ENCODE data around the gene OAF. TPM values are rescaled to one million over a fixed set of nuclear protein-coding genes. Genes with fewer than 3 reads are reported as not detected.

Gene OAF
- total RNA-seq, 4 donors from 2014 or later: 25.6 to 39.4 (median 32.5) TPM

DNA sequence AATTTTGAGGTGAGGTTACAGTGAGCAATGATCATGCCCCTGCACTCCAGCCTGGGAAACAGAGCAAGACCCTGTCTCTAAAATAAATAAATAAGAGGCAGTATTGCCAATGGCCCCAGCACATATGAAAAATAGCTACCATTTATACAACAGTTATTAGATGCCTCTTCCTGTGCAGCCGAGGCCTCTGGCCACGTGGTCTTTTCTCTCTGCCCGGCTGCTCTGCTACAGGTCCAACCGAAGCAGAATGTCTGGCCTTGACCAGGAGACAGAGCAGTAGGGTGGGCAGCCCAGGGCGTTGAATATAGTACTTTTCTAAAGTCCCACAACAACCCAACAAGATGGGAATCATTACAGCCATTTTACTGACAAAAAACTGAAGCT, 12.4 kb upstream of the OAF start:
- TF ChIP-seq CTCF (IDR thresholded peaks at IDR 0.05; ENCODE audit: low read depth): no peak

GRCh38 chr11:120198787-120199469, 11.9 kb upstream of the OAF start:
- TF ChIP-seq CTCF (IDR thresholded peaks at IDR 0.05; ENCODE audit: low read depth): no peak

GRCh38 chr11:120199613-120200012, 11.2 kb upstream of the OAF start:
- TF ChIP-seq CTCF (IDR thresholded peaks at IDR 0.05; ENCODE audit: low read depth): no peak

- no peak for TF ChIP-seq CTCF (IDR thresholded peaks at IDR 0.05; ENCODE audit: low read depth)
Observed at GRCh38 chr11:120200677-120201076, 10.2 kb upstream of the OAF start.

- no peak for TF ChIP-seq CTCF (IDR thresholded peaks at IDR 0.05; ENCODE audit: low read depth)
Observed at GRCh38 chr11:120201653-120202052, 9.2 kb upstream of the OAF start.

DNA sequence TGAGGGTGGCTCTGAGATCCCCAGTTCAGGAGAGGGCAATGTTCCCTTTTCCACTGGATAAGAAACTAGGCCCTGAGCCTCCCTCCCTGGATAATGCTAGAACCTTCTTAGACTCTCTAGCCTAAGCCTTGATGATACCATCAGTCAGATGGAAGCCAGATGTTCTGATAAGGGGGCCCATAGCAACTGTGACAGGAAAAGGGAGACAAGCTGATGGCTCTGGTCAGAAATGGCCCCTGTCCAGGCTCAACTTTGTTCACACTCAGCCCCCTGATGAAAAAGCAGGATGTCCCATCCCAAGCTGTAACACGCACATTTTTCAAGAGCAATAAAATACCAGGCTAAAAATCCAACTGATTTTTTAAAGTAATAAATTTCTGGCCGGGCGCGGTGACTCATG, 7.2 kb upstream of the OAF start:
- no peak for TF ChIP-seq CTCF (IDR thresholded peaks at IDR 0.05; ENCODE audit: low read depth)

DNA sequence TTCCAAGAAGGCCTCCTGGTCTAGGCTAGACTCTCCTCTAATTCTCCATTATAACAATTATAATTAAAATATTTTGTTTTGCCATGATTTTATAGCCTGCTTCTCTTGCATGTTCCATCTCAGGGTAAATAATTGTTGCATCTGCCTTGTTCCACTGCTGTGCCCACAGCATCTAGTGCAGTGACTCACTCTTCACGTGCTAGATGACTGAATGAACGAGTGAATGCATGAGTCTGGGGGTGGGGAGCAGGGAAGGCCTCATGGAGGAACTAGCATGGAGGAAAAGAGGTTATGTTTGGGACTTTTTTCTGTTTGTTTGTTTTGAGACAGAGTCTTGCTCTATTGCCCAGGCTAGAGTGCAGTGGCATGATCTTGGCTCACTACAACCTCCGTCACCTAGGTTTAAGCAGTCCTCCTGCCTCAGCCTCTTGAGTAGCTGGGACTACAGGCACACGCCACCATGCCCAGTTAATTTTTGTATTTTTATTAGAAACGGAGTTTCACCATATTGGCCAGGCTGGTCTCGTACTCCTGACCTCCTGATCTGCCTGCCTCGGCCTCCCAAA, 5.2 kb upstream of the OAF start:
- TF ChIP-seq CTCF (IDR thresholded peaks at IDR 0.05; ENCODE audit: low read depth): no peak

Data from subcutaneous adipose tissue (tissue), 4 donors.